Heart right ventricle (tissue), 16 donors: ENCODE data around the gene SLC25A42. TPM values are rescaled to one million over a fixed set of nuclear protein-coding genes. Genes with fewer than 3 reads are reported as not detected.
"Not testable (repeated sequence)": the region's sequence is repeated elsewhere in the genome, so short reads cannot be mapped to it uniquely, and the experiment has no call there.

Experiments used
- ATAC-seq, 8 donors: fragments of 200-7000 bp; cut with Tn5 transposase; one replicate each; pipeline ENCODE4 v1.9.1; 2020; ENCODE audit warnings: mild to moderate bottlenecking in 8 of 8, moderate library complexity in 8 of 8, moderate number of reproducible peaks in 1 of 8
- DNase-seq, 2 donors: peaks; one replicate each; pipeline ENCODE4 v3.0.0-alpha.2; 2020
- H3K27ac ChIP-seq, 10 donors: fragments of 200-600 bp; sonication (generic) in 2 of 10; one replicate each; pipeline versions ENCODE4 v1.5.0 to v1.8.0; 2020 to 2022; ENCODE audit warnings: mild to moderate bottlenecking in 3 of 10
- H3K27me3 ChIP-seq, 7 donors: fragments of 200-600 bp; one replicate each; pipeline ENCODE4 v1.8.0; 2021 to 2022; ENCODE audit warnings: mild to moderate bottlenecking in 2 of 7
- H3K36me3 ChIP-seq, 9 donors: fragments of 200-600 bp; sonication (generic) in 1 of 9; one replicate each; pipeline versions ENCODE4 v1.5.0 to v1.8.0; 2020 to 2022; ENCODE audit warnings: mild to moderate bottlenecking in 2 of 9
- H3K4me1 ChIP-seq, 9 donors: fragments of 200-600 bp; sonication (generic) in 1 of 9; one replicate each; pipeline versions ENCODE4 v1.5.0 to v1.8.0; 2020 to 2022; ENCODE audit warnings: mild to moderate bottlenecking in 4 of 9
- H3K4me3 ChIP-seq, 10 donors: fragments of 200-600 bp; sonication (generic) in 2 of 10; one replicate each; pipeline versions ENCODE4 v1.5.0 to v1.8.0; 2020 to 2022; ENCODE audit warnings: mild to moderate bottlenecking in 7 of 10, moderate library complexity in 2 of 10
- H3K9me3 ChIP-seq, 11 donors: fragments of 200-600 bp in 10 of 11; sonication (generic) in 2 of 11; one replicate each; pipeline versions ENCODE4 v1.5.0 to v1.8.0; 2013 to 2022; ENCODE audit warnings: mild to moderate bottlenecking in 2 of 11, control low read depth in 1 of 11, moderate library complexity in 1 of 11
- WGBS, 2 donors: extraction: QIAGEN DNeasy Blood & Tissue Kit; methylation state at CpG; one replicate each; pipeline ENCODE4 v1.1.7; 2013; ENCODE audit warnings: inconsistent platforms in 1 of 2; 5-methylcytosine and 5-hydroxymethylcytosine counted together
- intact Hi-C, 10 donors: fragments of 100-400 bp; cut with DNase I; formaldehyde crosslinking; loops; one replicate each; pipeline versions ENCODE4 v1.11.1 to v1.14.2; 2022
- long read RNA-seq, 3 donors: library from polyadenylated mRNA; unstranded; transcript quantifications; one replicate each; pipeline ENCODE4 v2.0.0, GENCODE V29; 2020 to 2021
- polyA plus RNA-seq, 2 donors: library from polyadenylated mRNA; stranded (reverse); fragments of 200-250 nt; gene quantifications; one replicate each; pipeline ENCODE4 v1.2.3, GENCODE V29; 2013
- total RNA-seq, 10 donors: library from RNA; stranded (reverse); fragmentation: NEBNext Ultra II Directional in 3 of 10; extraction: Animal tissue kit (Norgen Biotek cat#: 25700) in 3 of 10; gene quantifications; one replicate each; pipeline versions ENCODE4 v1.2.1 to v1.2.4, GENCODE V29; 2021 to 2023
- TF ChIP-seq, protein P1 (sequence below), 9 donors: fragments of 200-600 bp; sonication (generic) in 2 of 9; IDR thresholded peaks; one replicate each; pipeline versions ENCODE4 v1.5.0 to v1.8.0; 2021 to 2022; ENCODE audit warnings: antibody characterized with exemption in 9 of 9, mild to moderate bottlenecking in 5 of 9, moderate library complexity in 1 of 9
- donor health status: Arrhythmogenic right ventricular cardiomyopathy.
- donor health status: ischemic (EF 13 %, LVEDD 7.1; RV severe dilation, severe dysfunction).
- donor health status: healthy with polysubstance abuse.
- donor health status: DM: no; HTN: yes; CAD: no.
- donor health status: DM: no; HTN: no; CAD: no.
- donor health status: ischemic (EF 25% LVEDD 6.9; RV normal size, moderate dysfunction).
- donor health status: ischemic (EF 25% LVEDD 5.7; RV mildly dilated, moderate dysfunction).
- donor health status: healthy.
- donor health status: DM: yes; HTN: yes; CAD: no.
- donor health status: Ischemic cardiomyopathy.
- donor health status: ischemic (EF 35%, LVEDD 5.7; RV mildly dilated, moderate dysfunction).
- donor health status: nonischemic (EF 11% LVEDD 7.7; RV severe dilation, severe dysfunction).
- donor health status: DM: yes; HTN: yes; CAD: no.
- donor health status: PGD.
- donor health status: ischemic (EF 29% LVEDD 5.4; RV normal size, mild dysfunction).
- donor health status: nonischemic (EF 23%, LVEDD 6.1; RV moderate dilation, normal function).

Gene SLC25A42, protein sequence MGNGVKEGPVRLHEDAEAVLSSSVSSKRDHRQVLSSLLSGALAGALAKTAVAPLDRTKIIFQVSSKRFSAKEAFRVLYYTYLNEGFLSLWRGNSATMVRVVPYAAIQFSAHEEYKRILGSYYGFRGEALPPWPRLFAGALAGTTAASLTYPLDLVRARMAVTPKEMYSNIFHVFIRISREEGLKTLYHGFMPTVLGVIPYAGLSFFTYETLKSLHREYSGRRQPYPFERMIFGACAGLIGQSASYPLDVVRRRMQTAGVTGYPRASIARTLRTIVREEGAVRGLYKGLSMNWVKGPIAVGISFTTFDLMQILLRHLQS
- total RNA-seq (10 to 100 TPM; 15.7 to 24.1 (median 19.3) TPM), polyA plus RNA-seq (10 to 100 TPM; 15.9 to 18.1 TPM)
- long read RNA-seq, donor 1, transcript SLC25A42-201 (8 exons, 3,120 nt), result major isoform, 45 of 79 reads
- long read RNA-seq, donor 1, partial matches to known transcripts, result 9 of 79 reads
- long read RNA-seq, donor 1, other reads (novel, unspliced or antisense), result 21 of 79 reads
- long read RNA-seq, donor 2, transcript SLC25A42-201 (8 exons, 3,120 nt), result major isoform, 42 of 73 reads
- long read RNA-seq, donor 2, transcript SLC25A42-203 (3 exons, 753 nt), result minor isoform, 6 of 73 reads
- long read RNA-seq, donor 2, partial matches to known transcripts, result 5 of 73 reads
- long read RNA-seq, donor 2, other reads (novel, unspliced or antisense), result 20 of 73 reads
- long read RNA-seq, donor 3, partial matches to known transcripts, result 8 of 56 reads
- long read RNA-seq, donor 3, other reads (novel, unspliced or antisense), result 44 of 56 reads

DNA sequence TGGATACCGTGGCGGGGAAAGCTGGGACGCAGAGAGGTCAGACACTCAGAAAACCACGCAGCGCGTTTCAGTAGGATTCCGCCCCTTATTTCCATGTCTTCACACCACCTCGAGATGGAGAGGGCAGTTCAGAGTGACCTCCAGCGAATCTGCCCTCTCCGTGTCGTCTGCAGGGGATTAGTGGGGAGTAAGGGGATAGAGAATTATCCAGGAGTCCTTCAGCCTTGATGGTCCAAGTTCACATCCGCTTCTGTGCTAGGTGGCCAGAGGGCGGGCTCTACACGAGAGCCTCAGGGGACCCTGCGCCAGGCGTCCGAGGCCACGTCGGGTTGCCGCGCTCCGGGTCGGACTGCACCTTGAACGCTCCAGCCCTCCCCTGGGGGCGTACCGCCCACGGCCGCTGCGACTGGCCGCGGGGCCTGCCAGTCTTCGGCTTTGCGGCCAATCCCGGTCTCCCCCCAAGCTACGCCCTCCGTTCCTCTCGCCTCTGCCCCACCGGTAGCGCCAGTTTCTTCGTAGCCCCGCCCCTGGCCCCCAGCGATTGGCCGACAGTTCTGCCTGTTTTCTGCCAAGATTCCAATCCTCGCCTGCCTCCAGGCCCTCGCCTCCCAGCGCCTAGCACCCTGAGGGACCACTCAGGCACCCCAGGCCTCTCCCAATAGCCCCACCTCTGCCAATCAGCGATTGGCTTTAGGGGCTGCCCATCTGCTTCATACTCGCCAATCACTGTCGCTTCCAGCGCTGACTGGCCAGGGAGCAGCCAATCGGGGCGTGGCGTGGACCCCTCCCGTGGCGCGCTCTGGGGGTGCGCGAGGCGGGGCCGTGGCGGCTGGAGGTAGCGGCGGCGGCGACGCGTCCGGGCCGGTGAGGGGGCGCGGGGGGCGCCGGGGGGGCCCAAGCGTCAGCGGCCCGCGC is at the start of gene SLC25A42:
Gene SLC25A42 (plus strand): TSS at position 812 of the 915 bp plus-strand sequence. CDS start 32,131 bp downstream, outside the sequence.
- Histone ChIP-seq H3K4me3 (peak within 1 kb of the TSS; percentile 61 to 87 (median 78)), H3K4me1 (peaks cover 0 to 59% (median 42%) of the 10 kb centered on the region in 9 donors), H3K27me3 (no peaks in the 10 kb centered on the region), H3K27ac (peak within 1 kb of the TSS; percentile 9 to 92 (median 84)), H3K9me3 (no peaks in the 10 kb centered on the region), H3K36me3 (peaks cover 0 to 9% (median 0%) of the 10 kb centered on the region in 9 donors)
- TF ChIP-seq, protein P1, sequence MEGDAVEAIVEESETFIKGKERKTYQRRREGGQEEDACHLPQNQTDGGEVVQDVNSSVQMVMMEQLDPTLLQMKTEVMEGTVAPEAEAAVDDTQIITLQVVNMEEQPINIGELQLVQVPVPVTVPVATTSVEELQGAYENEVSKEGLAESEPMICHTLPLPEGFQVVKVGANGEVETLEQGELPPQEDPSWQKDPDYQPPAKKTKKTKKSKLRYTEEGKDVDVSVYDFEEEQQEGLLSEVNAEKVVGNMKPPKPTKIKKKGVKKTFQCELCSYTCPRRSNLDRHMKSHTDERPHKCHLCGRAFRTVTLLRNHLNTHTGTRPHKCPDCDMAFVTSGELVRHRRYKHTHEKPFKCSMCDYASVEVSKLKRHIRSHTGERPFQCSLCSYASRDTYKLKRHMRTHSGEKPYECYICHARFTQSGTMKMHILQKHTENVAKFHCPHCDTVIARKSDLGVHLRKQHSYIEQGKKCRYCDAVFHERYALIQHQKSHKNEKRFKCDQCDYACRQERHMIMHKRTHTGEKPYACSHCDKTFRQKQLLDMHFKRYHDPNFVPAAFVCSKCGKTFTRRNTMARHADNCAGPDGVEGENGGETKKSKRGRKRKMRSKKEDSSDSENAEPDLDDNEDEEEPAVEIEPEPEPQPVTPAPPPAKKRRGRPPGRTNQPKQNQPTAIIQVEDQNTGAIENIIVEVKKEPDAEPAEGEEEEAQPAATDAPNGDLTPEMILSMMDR (IDR thresholded peaks at IDR 0.05), result no peak
- DNase-seq (peak; percentile 99 to 100), ATAC-seq (peak; percentile 93 to 97 (median 96))
- 1 to 3% methylated on average over 75 to 77 of the region's 77 CpGs for WGBS, 2 donors
- intact Hi-C loops, result loop anchor here in 3 of 10 donors (2.0 kb wide), 2 partner anchors 73 to 75 kb away; partner anchors contain the start of gene TMEM161A (in 2 of the 3)

DNA sequence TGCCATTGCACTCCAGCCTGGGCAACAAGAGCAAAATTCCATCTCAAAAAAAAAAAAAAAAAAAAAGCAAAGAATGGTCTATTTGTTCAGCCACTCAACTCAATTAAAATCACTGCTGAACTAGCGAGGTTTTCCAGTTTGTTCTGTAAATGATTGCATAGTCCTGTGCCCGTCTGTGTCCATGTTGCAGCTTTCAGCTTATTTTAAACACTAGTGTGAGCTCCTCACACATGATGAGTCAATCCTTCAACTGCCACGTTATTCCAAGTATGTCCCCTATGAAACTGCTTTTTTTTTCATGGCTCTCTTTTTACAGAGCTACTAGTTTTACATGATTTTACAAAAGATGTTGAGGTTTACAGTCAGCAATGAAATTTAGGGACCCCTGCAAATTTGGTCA is 42.7 kb upstream of the SLC25A42 start:
- H3K4me1 ChIP-seq, result peaks cover 0 to 4% (median 0%) of the 10 kb centered on the region in 9 donors
- H3K36me3 ChIP-seq, result peaks cover 0 to 96% (median 61%) of the 10 kb centered on the region in 9 donors
- 59 to 61% methylated on average over 3 of the region's 3 CpGs for WGBS, 2 donors
- TF ChIP-seq, protein P1 (IDR thresholded peaks at IDR 0.05), result no peak
- DNase-seq, result no peak
- H3K4me3 ChIP-seq, result no peak overlapping the region
- H3K27me3 ChIP-seq, result no peaks in the 10 kb centered on the region
- intact Hi-C loops, result no loop called here
- no peaks in the 10 kb centered on the region for H3K9me3 ChIP-seq
- H3K27ac ChIP-seq, result no peak overlapping the region
- ATAC-seq, result no peak

DNA sequence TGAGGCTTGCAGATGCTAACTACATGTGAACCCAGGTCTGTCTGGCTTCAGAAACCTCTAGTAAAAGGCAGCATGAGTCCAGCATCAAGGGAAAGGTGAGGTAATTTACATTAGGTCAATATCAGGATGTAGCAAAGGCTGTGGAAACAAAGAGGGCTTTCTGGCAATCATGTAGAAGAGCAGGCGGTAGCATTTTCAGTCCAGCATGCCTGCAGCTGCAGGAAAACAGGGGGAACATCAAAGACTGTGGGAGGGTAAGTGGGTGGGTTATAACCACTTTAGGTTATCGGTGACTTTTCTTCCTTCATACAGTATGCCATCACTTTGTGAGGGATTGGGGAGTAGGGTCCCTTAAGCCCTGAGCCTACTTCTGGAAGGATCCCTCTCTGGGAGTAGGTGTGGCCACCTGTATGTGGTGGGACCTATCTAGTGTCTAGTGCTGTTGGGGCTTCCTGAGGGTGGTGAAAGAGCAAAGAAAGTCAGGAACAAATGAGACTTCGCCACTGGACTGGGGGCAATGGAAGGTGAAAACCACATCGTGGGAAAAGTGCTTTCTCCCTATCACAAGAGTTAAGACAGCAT is 41.3 kb upstream of the SLC25A42 start:
- intact Hi-C loops, result no loop called here
- WGBS, 2 donors, result 73 to 79% methylated on average over 4 of the region's 4 CpGs
- ATAC-seq, result peak in 1 of 8 donors; percentile 41

DNA sequence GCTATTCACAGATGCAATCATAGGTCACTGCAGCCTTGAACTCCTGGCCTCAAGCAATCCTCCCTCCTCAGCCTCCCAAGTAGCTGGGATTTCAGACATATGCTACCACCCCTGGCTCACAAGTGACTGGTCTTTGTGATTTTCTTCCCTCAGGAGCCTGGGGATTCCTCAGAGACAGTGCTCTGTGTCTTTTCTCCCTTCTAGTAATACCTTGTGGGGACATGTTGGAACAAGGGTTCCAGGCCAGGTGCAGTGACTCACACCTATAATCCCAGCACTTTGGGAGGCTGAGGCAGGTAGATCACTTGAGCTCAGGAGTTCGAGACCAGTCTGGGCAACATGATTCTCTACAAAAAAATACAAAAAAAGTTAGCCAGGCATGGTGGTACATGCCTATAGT is 40.4 kb upstream of the SLC25A42 start:
- H3K4me1 ChIP-seq, result peaks cover 0 to 10% (median 3%) of the 10 kb centered on the region in 9 donors
- H3K4me3 ChIP-seq, intact Hi-C loops, H3K27ac ChIP-seq, DNase-seq, H3K27me3 ChIP-seq, H3K9me3 ChIP-seq, ATAC-seq: not testable (repeated sequence)
- 96 to 100% methylated on average over 1 of the region's 1 CpG for WGBS, 2 donors
- peaks cover 0 to 96% (median 42%) of the 10 kb centered on the region in 9 donors for H3K36me3 ChIP-seq

More for the DNA sequence above, 41.3 kb upstream of the SLC25A42 start:
- Histone ChIP-seq H3K36me3 (peaks cover 0 to 96% (median 48%) of the 10 kb centered on the region in 9 donors), H3K4me3 (no peak overlapping the region), H3K27ac (no peak overlapping the region), H3K4me1 (peaks cover 0 to 10% (median 3%) of the 10 kb centered on the region in 9 donors), H3K27me3 (no peaks in the 10 kb centered on the region), H3K9me3 (no peaks in the 10 kb centered on the region)
- no peak for DNase-seq
- TF ChIP-seq, protein P1 (IDR thresholded peaks at IDR 0.05), result no peak
